ENCODE data around the gene PRKG2.

PRKG2 gene

DNA sequence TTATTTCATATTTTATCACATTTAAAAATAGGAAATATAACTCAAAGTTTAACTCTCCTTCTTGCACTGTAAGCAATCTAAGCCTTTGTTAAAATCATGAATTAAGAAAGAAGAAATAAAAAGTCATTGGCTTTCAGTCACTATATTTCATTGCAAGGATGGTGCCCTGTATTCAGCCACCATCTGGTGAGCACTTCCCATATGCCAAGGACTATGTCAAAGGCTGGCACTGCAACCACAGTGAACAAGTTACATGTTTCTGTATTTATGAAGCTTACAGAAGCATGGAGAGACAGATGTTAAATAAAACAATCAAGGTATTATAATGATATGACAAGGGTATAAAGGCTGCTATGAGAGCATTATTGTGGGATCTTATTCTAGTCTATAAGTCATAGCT is 68.6 kb downstream of the PRKG2 start:
- H3K36me3 ChIP-seq (ENCODE audit: insufficient read depth, low read length) = no peaks in the 10 kb centered on the region
- TF ChIP-seq EZH2phosphoT487 (IDR thresholded peaks at IDR 0.05; ENCODE audit: borderline replicate concordance) = no peak
- TF ChIP-seq, protein P1, sequence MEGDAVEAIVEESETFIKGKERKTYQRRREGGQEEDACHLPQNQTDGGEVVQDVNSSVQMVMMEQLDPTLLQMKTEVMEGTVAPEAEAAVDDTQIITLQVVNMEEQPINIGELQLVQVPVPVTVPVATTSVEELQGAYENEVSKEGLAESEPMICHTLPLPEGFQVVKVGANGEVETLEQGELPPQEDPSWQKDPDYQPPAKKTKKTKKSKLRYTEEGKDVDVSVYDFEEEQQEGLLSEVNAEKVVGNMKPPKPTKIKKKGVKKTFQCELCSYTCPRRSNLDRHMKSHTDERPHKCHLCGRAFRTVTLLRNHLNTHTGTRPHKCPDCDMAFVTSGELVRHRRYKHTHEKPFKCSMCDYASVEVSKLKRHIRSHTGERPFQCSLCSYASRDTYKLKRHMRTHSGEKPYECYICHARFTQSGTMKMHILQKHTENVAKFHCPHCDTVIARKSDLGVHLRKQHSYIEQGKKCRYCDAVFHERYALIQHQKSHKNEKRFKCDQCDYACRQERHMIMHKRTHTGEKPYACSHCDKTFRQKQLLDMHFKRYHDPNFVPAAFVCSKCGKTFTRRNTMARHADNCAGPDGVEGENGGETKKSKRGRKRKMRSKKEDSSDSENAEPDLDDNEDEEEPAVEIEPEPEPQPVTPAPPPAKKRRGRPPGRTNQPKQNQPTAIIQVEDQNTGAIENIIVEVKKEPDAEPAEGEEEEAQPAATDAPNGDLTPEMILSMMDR (conservative IDR thresholded peaks at IDR 0.05; ENCODE audit: low read length) = no peak

DNA sequence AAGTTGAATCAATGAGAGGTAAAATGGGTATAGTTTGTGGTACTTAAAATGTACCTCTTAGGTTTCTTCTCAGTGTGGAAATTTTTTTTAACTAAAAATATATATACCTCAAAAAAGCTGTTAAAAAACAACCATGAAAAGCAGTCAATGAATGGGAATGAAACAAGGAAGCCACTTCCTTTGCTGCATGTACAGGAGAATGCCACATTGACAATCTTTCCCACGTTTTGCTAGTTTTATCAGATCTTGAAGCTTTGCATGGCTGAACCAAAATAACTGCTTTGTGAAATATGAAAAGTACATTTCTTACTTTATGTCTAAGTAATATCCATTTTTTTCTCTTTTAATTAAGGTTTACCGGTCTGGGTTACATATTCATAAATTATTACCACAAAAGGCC is 71.8 kb downstream of the PRKG2 start:
- Histone ChIP-seq H2AFZ (ENCODE audit: low read length) (no peak overlapping the region), H4K20me1 (ENCODE audit: insufficient read depth, low read length, poor library complexity, severe bottlenecking) (no peaks in the 10 kb centered on the region), H3K79me2 (ENCODE audit: insufficient read depth, low read length) (no peaks in the 10 kb centered on the region), H3F3A (ENCODE audit: low read depth) (no peaks in the 10 kb centered on the region), H3K36me3 (ENCODE audit: insufficient read depth, low read length) (no peaks in the 10 kb centered on the region), H3K9me3 (ENCODE audit: insufficient read depth, low read depth, low read length) (no peaks in the 10 kb centered on the region), H3K27me3 (ENCODE audit: insufficient read depth, low read length, poor library complexity, severe bottlenecking) (no peaks in the 10 kb centered on the region), H3K4me2 (ENCODE audit: low read depth, low read length, poor library complexity, severe bottlenecking) (no peak overlapping the region), H3K4me1 (ENCODE audit: insufficient read depth, low read length, poor library complexity, severe bottlenecking) (no peaks in the 10 kb centered on the region), H3K9ac (ENCODE audit: low read depth, low read length, poor library complexity, severe bottlenecking) (no peak overlapping the region), H3K4me3 (ENCODE audit: low read length, poor library complexity, severe bottlenecking) (no peak overlapping the region), H3K9me2 (replicated peaks; ENCODE audit: low read depth, low read length) (no peaks in the 10 kb centered on the region)
- TF ChIP-seq, protein P1 (conservative IDR thresholded peaks at IDR 0.05; ENCODE audit: low read length) = no peak
- no peak for TF ChIP-seq EZH2phosphoT487 (IDR thresholded peaks at IDR 0.05; ENCODE audit: borderline replicate concordance)

More for the DNA sequence above, 68.6 kb downstream of the PRKG2 start:
- Histone ChIP-seq H4K20me1 (ENCODE audit: insufficient read depth, low read length, poor library complexity, severe bottlenecking) (no peaks in the 10 kb centered on the region), H3K79me2 (ENCODE audit: insufficient read depth, low read length) (no peaks in the 10 kb centered on the region), H3K9ac (ENCODE audit: low read depth, low read length, poor library complexity, severe bottlenecking) (no peak overlapping the region), H3K9me2 (replicated peaks; ENCODE audit: low read depth, low read length) (no peaks in the 10 kb centered on the region), H2AFZ (ENCODE audit: low read length) (no peak overlapping the region), H3K4me3 (ENCODE audit: low read length, poor library complexity, severe bottlenecking) (no peak overlapping the region), H3K4me2 (ENCODE audit: low read depth, low read length, poor library complexity, severe bottlenecking) (no peak overlapping the region), H3F3A (ENCODE audit: low read depth) (no peaks in the 10 kb centered on the region), H3K27me3 (ENCODE audit: insufficient read depth, low read length, poor library complexity, severe bottlenecking) (no peaks in the 10 kb centered on the region), H3K4me1 (ENCODE audit: insufficient read depth, low read length, poor library complexity, severe bottlenecking) (no peaks in the 10 kb centered on the region), H3K9me3 (ENCODE audit: insufficient read depth, low read depth, low read length) (no peaks in the 10 kb centered on the region)

DNA sequence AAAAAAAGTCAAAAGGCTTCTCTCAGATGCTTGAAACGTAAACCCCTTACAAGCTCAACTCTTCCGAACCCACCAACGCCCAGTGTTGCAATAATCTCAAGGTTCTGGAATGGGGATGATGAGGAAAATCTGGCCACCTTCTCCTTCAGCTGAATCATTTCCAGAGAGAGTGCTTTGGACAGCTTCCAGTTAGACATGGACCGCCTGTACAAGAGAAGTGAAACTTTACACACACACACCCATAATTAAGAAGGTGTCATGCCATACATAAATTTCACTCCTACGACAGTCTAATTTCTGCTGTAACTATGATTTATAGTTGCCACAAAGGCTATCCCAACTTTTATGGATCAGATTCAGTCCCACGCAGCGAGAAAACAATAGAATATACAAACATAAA is 72.3 kb downstream of the PRKG2 start:
- Histone ChIP-seq H3K4me3 (ENCODE audit: low read length, poor library complexity, severe bottlenecking) (no peak overlapping the region), H3K79me2 (ENCODE audit: insufficient read depth, low read length) (no peaks in the 10 kb centered on the region), H3K9me2 (replicated peaks; ENCODE audit: low read depth, low read length) (no peaks in the 10 kb centered on the region), H4K20me1 (ENCODE audit: insufficient read depth, low read length, poor library complexity, severe bottlenecking) (no peaks in the 10 kb centered on the region), H2AFZ (ENCODE audit: low read length) (no peak overlapping the region), H3K4me1 (ENCODE audit: insufficient read depth, low read length, poor library complexity, severe bottlenecking) (no peaks in the 10 kb centered on the region), H3F3A (ENCODE audit: low read depth) (no peaks in the 10 kb centered on the region), H3K9ac (ENCODE audit: low read depth, low read length, poor library complexity, severe bottlenecking) (no peak overlapping the region), H3K36me3 (ENCODE audit: insufficient read depth, low read length) (no peaks in the 10 kb centered on the region), H3K9me3 (ENCODE audit: insufficient read depth, low read depth, low read length) (no peaks in the 10 kb centered on the region), H3K27me3 (ENCODE audit: insufficient read depth, low read length, poor library complexity, severe bottlenecking) (no peaks in the 10 kb centered on the region), H3K4me2 (ENCODE audit: low read depth, low read length, poor library complexity, severe bottlenecking) (no peak overlapping the region)
- TF ChIP-seq, protein P1 (conservative IDR thresholded peaks at IDR 0.05; ENCODE audit: low read length) = no peak
- TF ChIP-seq EZH2phosphoT487 (IDR thresholded peaks at IDR 0.05; ENCODE audit: borderline replicate concordance) = no peak

All from Loucy (cell line).